ENCODE measurements around the gene MAP3K5.
"Not testable (repeated sequence)": the region's sequence is repeated elsewhere in the genome, so short reads cannot be mapped to it uniquely, and the experiment has no call there.

Gene MAP3K5

DNA sequence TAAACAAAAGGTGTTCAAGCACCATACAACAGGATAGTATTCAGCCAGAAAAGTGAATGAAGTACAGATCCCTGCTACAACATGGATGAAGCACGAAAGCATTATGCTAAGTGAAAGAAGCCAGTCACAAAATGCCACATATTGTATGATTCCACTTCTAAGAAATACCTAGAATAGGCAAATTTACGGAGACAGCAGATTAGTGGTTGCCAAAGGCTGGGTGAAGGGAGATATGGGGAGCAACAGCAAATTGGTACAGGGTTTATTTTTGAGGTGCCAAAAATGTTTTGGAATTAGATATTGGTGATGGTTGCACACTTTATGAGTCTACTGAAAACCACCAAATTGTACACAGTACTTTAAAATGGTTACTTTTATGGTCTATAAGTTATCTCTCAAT lies 23.2 kb downstream of the MAP3K5 start:
- no peak for DNase-seq

- no peak for DNase-seq
Observed at GRCh38 chr6:136767570-136768309, 24.5 kb downstream of the MAP3K5 start.

GRCh38 chr6:136767103-136767502 lies 25.2 kb downstream of the MAP3K5 start:
- no peak for DNase-seq

DNA sequence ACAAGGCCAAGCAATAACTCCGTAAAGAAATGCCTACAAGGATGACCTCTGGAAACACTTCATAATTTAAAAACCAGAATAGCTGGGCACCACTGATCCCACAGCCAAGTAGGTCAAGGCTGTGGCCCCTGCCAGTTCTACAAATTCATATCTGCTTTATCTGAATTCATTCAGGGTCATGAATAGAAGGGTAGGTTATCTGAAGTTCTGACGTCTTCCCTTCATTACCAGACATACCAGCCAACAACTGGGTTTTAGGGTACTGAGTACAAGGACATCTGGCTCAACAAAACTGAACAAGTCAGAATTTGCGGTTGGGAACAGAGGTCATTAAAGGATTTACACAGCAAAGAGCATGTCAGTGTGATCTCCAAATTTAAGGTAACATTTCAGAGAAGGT lies 26.0 kb downstream of the MAP3K5 start:
- DNase-seq, result no peak

- DNase-seq, result no peak
Observed at GRCh38 chr6:136764517-136764993, 27.7 kb downstream of the MAP3K5 start.

DNA sequence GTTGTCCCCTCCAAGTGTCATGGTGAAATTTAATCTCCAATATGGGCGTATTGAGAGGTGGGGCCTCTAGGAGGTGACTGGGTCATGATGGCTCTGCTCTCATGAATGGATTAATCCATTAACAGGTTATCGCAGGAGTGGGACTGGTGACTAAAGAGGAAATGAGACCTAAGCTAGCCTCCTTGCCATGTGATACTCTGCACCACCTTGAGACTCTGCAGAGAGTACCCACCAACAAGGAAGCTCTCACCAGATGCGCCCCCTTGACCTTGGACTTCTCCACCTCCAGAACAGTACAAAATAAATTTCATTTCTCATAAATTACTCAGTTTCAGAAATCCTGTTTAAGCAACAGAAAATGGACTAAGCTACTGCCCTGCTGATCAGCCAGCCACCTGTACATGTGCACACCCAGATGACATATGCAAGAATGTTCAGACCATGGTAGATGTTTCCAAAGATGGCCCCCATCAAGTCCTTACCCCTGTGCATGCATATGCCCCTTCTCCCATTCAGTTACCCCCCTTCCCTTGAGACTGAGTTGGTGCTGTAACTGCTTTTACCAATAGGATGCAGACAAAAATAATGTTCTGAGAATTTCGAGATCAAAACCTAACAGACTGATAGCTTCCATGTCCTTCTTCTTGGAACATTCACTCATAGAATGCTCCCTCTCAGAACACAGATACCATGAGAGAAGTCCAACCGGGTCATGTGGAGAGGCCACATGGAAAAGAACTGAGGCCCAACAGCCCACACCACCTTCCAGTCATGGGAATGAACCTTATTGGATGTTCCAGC lies 28.4 kb downstream of the MAP3K5 start:
- DNase-seq, result no peak

DNA sequence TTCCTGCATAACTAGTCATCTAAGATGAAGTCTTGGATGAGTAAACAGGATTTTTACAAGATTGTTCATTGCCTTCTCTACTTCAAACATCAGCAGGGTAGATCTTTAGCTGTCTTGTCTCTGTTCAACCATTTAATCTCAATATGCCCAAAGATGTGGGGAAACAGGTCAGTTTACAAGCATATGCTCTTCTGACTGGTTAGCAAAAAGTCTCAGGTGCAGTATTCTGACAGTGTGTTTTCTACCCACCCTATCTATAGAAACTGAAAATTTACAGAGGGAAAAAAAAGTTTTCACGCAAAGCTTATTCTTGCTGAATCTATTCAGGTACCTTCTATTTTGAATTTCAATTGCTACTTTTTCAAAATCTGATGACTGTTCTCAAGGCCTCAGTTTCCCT lies 29.0 kb downstream of the MAP3K5 start:
- no peak for DNase-seq

- DNase-seq, result no peak
Observed at GRCh38 chr6:136762022-136762975, 30.0 kb downstream of the MAP3K5 start.

DNA sequence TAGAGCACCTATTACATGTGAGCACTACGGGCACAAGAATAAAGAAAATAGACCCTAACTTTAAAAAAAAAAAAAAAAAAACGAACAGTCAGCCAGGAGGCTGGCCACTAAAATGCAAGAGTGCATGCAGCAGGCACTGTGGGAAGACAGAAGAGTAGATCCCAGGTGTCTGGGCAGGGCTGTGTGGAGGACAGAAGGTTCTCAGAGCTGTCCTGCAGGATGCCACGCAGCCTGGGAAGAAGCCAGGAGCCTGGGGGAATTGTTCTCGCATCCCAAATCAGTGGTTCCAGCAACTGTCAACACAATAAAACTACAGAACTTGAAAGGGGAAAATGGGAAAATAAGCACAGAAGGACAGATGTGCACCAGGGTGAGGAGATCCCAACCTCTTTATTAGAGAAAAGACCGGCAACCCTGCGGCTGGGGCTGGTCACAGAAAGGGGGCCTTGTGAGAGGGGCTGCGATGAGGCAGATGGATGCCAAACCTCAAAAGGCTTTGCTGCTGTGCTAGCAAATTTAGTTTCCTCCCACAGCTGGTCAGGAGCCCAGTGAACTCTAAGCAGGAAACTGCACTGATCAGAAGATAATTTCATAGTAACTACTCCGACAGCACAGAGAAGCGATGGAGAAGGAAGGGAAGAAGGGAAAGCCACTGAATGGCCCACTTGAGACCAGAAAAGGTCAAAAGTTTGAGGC lies 30.9 kb downstream of the MAP3K5 start:
- DNase-seq, result no peak

- DNase-seq, result not testable (repeated sequence)
Observed at GRCh38 chr6:136760781-136761180, 31.5 kb downstream of the MAP3K5 start.

DNA sequence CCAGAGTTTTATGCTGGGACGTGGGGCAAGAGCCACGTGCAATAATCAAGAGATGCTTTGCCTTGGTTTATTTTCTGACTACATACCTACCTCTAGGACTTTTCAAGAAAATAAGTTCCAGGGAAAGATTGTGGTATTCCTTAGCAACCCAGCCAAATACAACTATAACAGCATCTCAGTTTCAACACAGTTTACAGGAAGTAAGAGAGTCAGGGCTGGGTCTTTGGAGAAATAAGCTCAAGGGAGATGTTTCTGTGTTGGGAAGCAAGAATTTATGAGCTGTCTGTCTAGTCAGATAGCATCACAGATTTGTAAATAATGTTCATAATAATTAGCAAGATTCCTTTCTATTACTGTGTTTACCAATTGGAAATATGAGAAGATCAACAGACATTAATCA lies 35.1 kb downstream of the MAP3K5 start:
- DNase-seq, result no peak

DNA sequence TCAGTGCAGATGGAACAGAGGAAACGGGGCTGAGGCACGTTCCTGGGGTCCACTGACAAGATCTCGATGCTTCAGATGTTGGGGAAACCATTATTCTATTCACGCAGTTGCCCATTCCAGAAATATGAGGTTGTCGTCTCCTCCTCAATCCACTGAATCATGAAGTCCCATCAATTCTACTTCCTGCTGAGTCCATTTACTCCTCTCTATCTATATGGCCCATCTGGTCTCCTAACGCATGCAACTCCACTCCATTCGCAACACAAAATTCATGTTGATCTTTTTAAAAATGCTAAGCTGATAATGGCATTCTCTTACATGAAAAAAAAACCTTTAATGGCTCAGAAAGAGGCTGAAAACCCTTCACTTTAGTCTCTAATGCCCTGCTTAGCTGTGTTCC lies 37.5 kb downstream of the MAP3K5 start:
- DNase-seq, result no peak

- DNase-seq, result peak; percentile 56
Observed at GRCh38 chr6:136753624-136754023, 38.7 kb downstream of the MAP3K5 start.

- no peak for DNase-seq
Observed at GRCh38 chr6:136752554-136752953, 39.7 kb downstream of the MAP3K5 start.

DNA sequence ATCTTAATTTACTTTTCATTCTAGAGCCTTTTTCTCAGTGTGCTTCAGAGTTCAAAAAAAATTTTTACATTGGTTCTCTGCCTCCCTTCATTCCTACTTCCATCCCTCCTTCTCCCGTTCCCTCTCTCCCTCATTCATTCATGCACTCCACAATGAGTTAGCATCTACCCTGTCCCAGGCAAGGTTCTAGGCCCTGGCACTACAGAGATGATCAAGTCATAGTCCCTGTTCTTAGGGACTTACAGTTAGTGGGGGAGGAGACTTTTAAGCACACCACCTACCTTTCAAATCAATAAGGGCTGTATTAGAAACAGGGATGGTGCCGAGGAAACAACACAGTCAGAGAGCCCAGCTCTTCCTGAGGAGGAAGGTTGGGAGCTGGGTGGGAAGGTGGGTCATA lies 40.3 kb downstream of the MAP3K5 start:
- DNase-seq, result no peak

DNA sequence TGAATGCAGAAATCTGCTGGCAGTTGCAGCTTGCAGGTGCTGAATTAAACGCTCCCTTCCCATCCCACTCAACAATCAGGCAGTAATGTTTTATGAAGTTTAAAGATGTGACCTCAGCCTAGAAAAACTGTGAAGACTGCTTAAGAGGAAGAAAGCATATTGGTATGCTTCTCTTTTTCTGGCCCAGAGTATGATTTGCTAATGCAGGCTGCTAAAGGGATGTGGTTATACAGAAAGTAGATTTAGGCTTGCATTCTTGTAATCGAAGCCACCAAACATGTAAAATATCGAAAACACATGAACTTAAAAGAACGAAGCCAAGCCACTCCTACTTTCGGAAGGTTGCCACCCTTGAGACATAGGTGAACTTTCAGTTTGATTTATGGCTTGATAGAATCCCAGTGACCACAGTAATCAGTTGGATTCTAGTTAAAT lies 40.7 kb downstream of the MAP3K5 start:
- no peak for DNase-seq

- DNase-seq, result no peak
Observed at GRCh38 chr6:136750696-136751521, 41.4 kb downstream of the MAP3K5 start.

- no peak for DNase-seq
Observed at GRCh38 chr6:136749359-136749997, 42.8 kb downstream of the MAP3K5 start.

- DNase-seq, result no peak
Observed at GRCh38 chr6:136747507-136747906, 44.8 kb downstream of the MAP3K5 start.

GRCh38 chr6:136745300-136745699 lies 47.0 kb downstream of the MAP3K5 start:
- no peak for DNase-seq

DNA sequence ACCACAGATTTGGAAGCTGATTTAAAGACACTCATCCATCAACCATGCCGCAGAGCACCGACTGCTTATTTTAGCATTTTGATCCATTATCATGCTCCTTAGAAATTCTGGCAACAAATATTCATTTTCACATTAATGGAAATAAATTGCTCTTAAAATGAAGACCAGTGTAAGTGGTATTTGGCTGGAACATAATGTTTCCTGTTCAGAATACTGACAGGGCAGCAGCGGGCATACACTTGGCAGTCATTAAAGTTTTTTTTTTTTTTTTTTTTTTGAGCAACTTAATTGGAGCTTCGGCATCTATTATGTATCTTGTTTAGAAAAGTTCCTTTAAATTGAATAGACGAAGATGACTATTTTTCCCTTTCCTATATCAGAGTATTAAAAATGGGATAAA lies 47.4 kb downstream of the MAP3K5 start:
- DNase-seq, result no peak

All from activated CD8-positive, alpha-beta memory T cell treated with anti-CD3 and anti-CD28 coated beads, Interleukin-2, amount 50 U/mL, for 4 hours (primary cell).